Spleen (tissue), 11 donors: ENCODE data around the gene ZNF70. TPM values are rescaled to one million over a fixed set of nuclear protein-coding genes. Genes with fewer than 3 reads are reported as not detected.

Experiments used
- DNase-seq: peaks from one replicate; pipeline ENCODE4 v3.0.0-alpha.2; 2020
- H3K27ac ChIP-seq, 8 donors: fragments of 200-600 bp; sonication (generic) in 7 of 8; 1 replicate in 4 of 8; 2 replicates in 4 of 8; pipeline versions ENCODE4 v1.5.0 to v1.8.0; 2016 to 2021; ENCODE audit warnings: inconsistent platforms in 4 of 8, mild to moderate bottlenecking in 4 of 8, moderate library complexity in 1 of 8
- H3K27me3 ChIP-seq, 7 donors: fragments of 200-600 bp; sonication (generic) in 6 of 7; replicated peaks in 1 of 7; 1 replicate in 4 of 7; 2 replicates in 3 of 7; pipeline versions ENCODE4 v1.5.0 to v1.8.0; 2016 to 2021; ENCODE audit warnings: inconsistent platforms in 3 of 7, mild to moderate bottlenecking in 1 of 7
- H3K36me3 ChIP-seq, 6 donors: fragments of 200-600 bp; sonication (generic) in 5 of 6; 1 replicate in 4 of 6; 2 replicates in 2 of 6; pipeline versions ENCODE4 v1.5.0 to v1.8.0; 2016 to 2021; ENCODE audit warnings: inconsistent platforms in 2 of 6
- H3K4me1 ChIP-seq, 6 donors: fragments of 200-600 bp; sonication (generic) in 5 of 6; 1 replicate in 3 of 6; 2 replicates in 3 of 6; pipeline versions ENCODE4 v1.5.0 to v1.8.0; 2016 to 2021; ENCODE audit warnings: inconsistent platforms in 3 of 6
- H3K4me3 ChIP-seq, 8 donors: fragments of 200-600 bp; sonication (generic) in 7 of 8; 1 replicate in 4 of 8; 2 replicates in 4 of 8; pipeline versions ENCODE4 v1.5.0 to v1.8.0; 2016 to 2021; ENCODE audit warnings: inconsistent platforms in 4 of 8, mild to moderate bottlenecking in 4 of 8, moderate library complexity in 2 of 8
- H3K9me3 ChIP-seq, 8 donors: fragments of 200-600 bp; sonication (generic) in 7 of 8; 1 replicate in 4 of 8; 2 replicates in 4 of 8; pipeline versions ENCODE4 v1.5.0 to v1.8.0; 2016 to 2021; ENCODE audit warnings: inconsistent platforms in 4 of 8
- CTCF ChIP-seq, 11 experiments: fragments of 200-600 bp in 7 of 11; fragments of 450-650 bp in 4 of 11; sonication (generic) in 4 of 11; IDR thresholded peaks in 8 of 11; conservative IDR thresholded peaks in 3 of 11; 1 replicate in 7 of 11; 2 replicates in 4 of 11; pipeline versions ENCODE4 v1.4.0 to v1.8.0; 2016 to 2021; ENCODE audit warnings: antibody characterized with exemption in 11 of 11, inconsistent platforms in 4 of 11, mild to moderate bottlenecking in 1 of 11
- POLR2A ChIP-seq, 3 donors: fragments of 450-650 bp; IDR thresholded peaks; one replicate each; pipeline ENCODE4 v1.5.1; 2017; ENCODE audit warnings: antibody characterized with exemption in 3 of 3, mild to moderate bottlenecking in 1 of 3
- POLR2AphosphoS5 ChIP-seq, 3 donors: sonication (generic); formaldehyde crosslinking; IDR thresholded peaks; one replicate each; pipeline ENCODE4 v1.5.1; 2017; ENCODE audit warnings: antibody characterized with exemption in 3 of 3
- WGBS, 5 donors: extraction: QIAGEN DNeasy Blood & Tissue Kit in 3 of 5; methylation state at CpG; one replicate each; pipeline versions ENCODE4 v1.1.5 to v1.1.7; 2013 to 2018; 5-methylcytosine and 5-hydroxymethylcytosine counted together
- intact Hi-C: fragments of 100-400 bp; cut with DNase I; formaldehyde crosslinking; loops from one replicate; pipeline ENCODE4 v1.15.0; 2023; ENCODE audit warnings: low total_unique reads
- polyA plus RNA-seq, 3 donors: library from polyadenylated mRNA; stranded (reverse); fragments of 200-250 nt; gene quantifications; one replicate each; pipeline ENCODE4 v1.2.1, GENCODE V29; 2013
- total RNA-seq, 7 donors: library from RNA; depleted of rRNA in 3 of 7; stranded (reverse); fragments of >200 nt in 3 of 7; fragmentation: NEBNext Ultra II Directional in 4 of 7; extraction: Animal tissue kit (Norgen Biotek cat#: 25700) in 4 of 7; gene quantifications; one replicate each; pipeline versions ENCODE4 v1.1.0 to v1.2.1, GENCODE V29; 2016 to 2021
- donor health status: healthy with polysubstance abuse.
- donor health status: DM: no; HTN: no; CAD: no; lungs with moderate emphysema.
- donor health status: DM: no; HTN: no; CAD: no.
- donor health status: Bipolar disorder and iron deficiency.
- donor health status: healthy.
- donor health status: DM: no; HTN: no; CAD: no.
- donor health status: DM: yes; HTN: yes; CAD: no.

ZNF70 gene
- total and polyA plus RNA-seq, 10 donors = 0.55 to 7.4 (median 5.6) TPM

GRCh38 chr22:23789121-23789520, 38.2 kb upstream of the ZNF70 start:
- Histone ChIP-seq H3K27ac (no peak overlapping the region), H3K4me3 (no peak overlapping the region), H3K9me3 (no peaks in the 10 kb centered on the region), H3K4me1 (peaks cover 18 to 79% (median 42%) of the 10 kb centered on the region in 6 donors), H3K27me3 (no peaks in the 10 kb centered on the region), H3K36me3 (peaks cover 0 to 52% (median 27%) of the 10 kb centered on the region in 6 donors)
- 74 to 90% (median 89%) methylated on average over 4 of the region's 4 CpGs for WGBS, 5 donors
- TF ChIP-seq CTCF (IDR thresholded peaks at IDR 0.05 in 8 of 11, conservative IDR thresholded peaks at IDR 0.05 in 3 of 11) (no peak), POLR2A (IDR thresholded peaks at IDR 0.05) (no peak), POLR2AphosphoS5 (IDR thresholded peaks at IDR 0.05) (no peak)
- intact Hi-C loops = loop anchor here (5.0 kb wide), 1 partner anchor 72 kb away; no protein-coding TSS in a partner anchor
- DNase-seq = peak; percentile 14

- Histone ChIP-seq H3K36me3 (peaks cover 0 to 40% (median 15%) of the 10 kb centered on the region in 6 donors), H3K27ac (peak overlapping the region in 7 of 8 donors; percentile 1 to 100 (median 99)), H3K27me3 (no peaks in the 10 kb centered on the region), H3K4me3 (peak overlapping the region; percentile 58 to 93 (median 72)), H3K9me3 (no peaks in the 10 kb centered on the region), H3K4me1 (peaks cover 18 to 91% (median 43%) of the 10 kb centered on the region in 6 donors)
- 67 to 80% (median 76%) methylated on average over 3 of the region's 3 CpGs for WGBS, 5 donors
- intact Hi-C loops = loop anchor here (5.0 kb wide), 1 partner anchor 71 kb away; no protein-coding TSS in a partner anchor
- DNase-seq = no peak
- TF ChIP-seq POLR2AphosphoS5 (IDR thresholded peaks at IDR 0.05) = no peak
- TF ChIP-seq POLR2A (IDR thresholded peaks at IDR 0.05) = no peak
- TF ChIP-seq CTCF (IDR thresholded peaks at IDR 0.05 in 8 of 11, conservative IDR thresholded peaks at IDR 0.05 in 3 of 11) = no peak
Measured at GRCh38 chr22:23787910-23788309, 37.0 kb upstream of the ZNF70 start.

- H3K27me3 ChIP-seq = no peaks in the 10 kb centered on the region
- H3K36me3 ChIP-seq = peaks cover 0 to 36% (median 12%) of the 10 kb centered on the region in 6 donors
- intact Hi-C loops = loop anchor here (5.0 kb wide), 1 partner anchor 70 kb away; no protein-coding TSS in a partner anchor
- 3 to 8% (median 5%) methylated on average over 3 to 5 of the region's 5 CpGs for WGBS, 5 donors
- peak overlapping the region; percentile 58 to 93 (median 72) for H3K4me3 ChIP-seq
- peak overlapping the region; percentile 1 to 100 (median 99) for H3K27ac ChIP-seq
- TF ChIP-seq POLR2A (IDR thresholded peaks at IDR 0.05) (no peak), CTCF (IDR thresholded peaks at IDR 0.05 in 8 of 11, conservative IDR thresholded peaks at IDR 0.05 in 3 of 11) (no peak), POLR2AphosphoS5 (IDR thresholded peaks at IDR 0.05) (no peak)
- no peaks in the 10 kb centered on the region for H3K9me3 ChIP-seq
- no peak for DNase-seq
- peaks cover 18 to 88% (median 43%) of the 10 kb centered on the region in 6 donors for H3K4me1 ChIP-seq
Measured at GRCh38 chr22:23787600-23787896, 36.6 kb upstream of the ZNF70 start.

GRCh38 chr22:23786752-23787599, 36.1 kb upstream of the ZNF70 start, which contains the start of gene SMARCB1:
SMARCB1 (plus strand) TSS chr22:23786966; CDS start chr22:23787170, 204 bp downstream.
- H3K36me3 ChIP-seq = peaks cover 0 to 30% (median 6%) of the 10 kb centered on the region in 6 donors
- WGBS, 5 donors = 0 to 1% (median 0%) methylated on average over 19 to 97 of the region's 97 CpGs
- H3K4me3 ChIP-seq = peak within 1 kb of the TSS; percentile 58 to 93 (median 72)
- DNase-seq = peak; percentile 96
- intact Hi-C loops = loop anchor here (5.0 kb wide), 1 partner anchor 70 kb away; no protein-coding TSS in a partner anchor
- H3K4me1 ChIP-seq = peaks cover 18 to 82% (median 43%) of the 10 kb centered on the region in 6 donors
- no peaks in the 10 kb centered on the region for H3K27me3 ChIP-seq
- TF ChIP-seq POLR2AphosphoS5 (IDR thresholded peaks at IDR 0.05) (peak; percentile 87 to 91 (median 89)), CTCF (IDR thresholded peaks at IDR 0.05 in 8 of 11, conservative IDR thresholded peaks at IDR 0.05 in 3 of 11) (no peak), POLR2A (IDR thresholded peaks at IDR 0.05) (peak; percentile 8 to 50 (median 39))
- no peaks in the 10 kb centered on the region for H3K9me3 ChIP-seq
- peak within 1 kb of the TSS; percentile 96 to 100 (median 99) for H3K27ac ChIP-seq
